Neural cell (in vitro differentiated cells): Measurements from ENCODE around the gene PRTG.

ENCODE experiments used
- CTCF ChIP-seq: fragments of 450-650 bp; IDR thresholded peaks from 2 replicates; pipeline ENCODE4 v1.5.1; 2014; ENCODE audit warnings: antibody characterized with exemption, mild to moderate bottlenecking, moderate library complexity; ENCODE audit not compliant: poor library complexity, severe bottlenecking
- EP300 ChIP-seq: fragments of 450-650 bp; conservative IDR thresholded peaks from 2 replicates; pipeline ENCODE4 v1.6.1; 2014; ENCODE audit warnings: antibody characterized with exemption, mild to moderate bottlenecking, moderate library complexity; ENCODE audit not compliant: poor library complexity, severe bottlenecking
- EZH2 ChIP-seq: fragments of 200-600, 300-800 bp; shearing (Covaris generic), sonication (generic); IDR thresholded peaks from 2 replicates; pipeline ENCODE4 v1.6.1; 2014; ENCODE audit warnings: antibody characterized with exemption, low read length, borderline replicate concordance, mild to moderate bottlenecking; ENCODE audit not compliant: insufficient read depth, poor library complexity, severe bottlenecking
- REST ChIP-seq: IDR thresholded peaks from 2 replicates; pipeline ENCODE4 v1.6.1; 2012; ENCODE audit warnings: borderline replicate concordance
- TAF1 ChIP-seq: IDR thresholded peaks from 2 replicates; pipeline ENCODE4 v1.6.1; 2012; ENCODE audit warnings: low read depth

- TF ChIP-seq EP300 (no peak), TAF1 (no peak), REST (no peak), CTCF (no peak), EZH2 (no peak)
Measured at GRCh38 chr15:55665605-55666227, 77.2 kb downstream of the PRTG start.
